K562 (cell line): Measurements from ENCODE around the gene LRIT1. TPM values are rescaled to one million over a fixed set of nuclear protein-coding genes. Genes with fewer than 3 reads are reported as not detected.

ENCODE experiments used
- CBX1 ChIP-seq: sonication (generic); IDR thresholded peaks from 2 replicates; pipeline ENCODE4 v1.6.1; 2016; ENCODE audit warnings: antibody characterized with exemption, low read depth, mild to moderate bottlenecking
- CHD1 ChIP-seq: fragments of 200-600 bp; sonication (generic); IDR thresholded peaks from one replicate; pipeline ENCODE4 v1.6.1; 2012; ENCODE audit warnings: mild to moderate bottlenecking, moderate library complexity, low read length, inconsistent platforms
- FOXA3 ChIP-seq, 2 experiments: fragments of 450-650 bp in 1 of 2; sonication (generic) in 1 of 2; formaldehyde crosslinking; IDR thresholded peaks in 1 of 2; conservative IDR thresholded peaks in 1 of 2; 2 replicates each; pipeline versions ENCODE4 v1.4.0 to v1.8.0; 2020 to 2022; ENCODE audit warnings: mild to moderate bottlenecking in 2 of 2, missing genetic modification reagents in 1 of 2
- FOXJ3 ChIP-seq: sonication (generic); formaldehyde crosslinking; IDR thresholded peaks from 2 replicates; pipeline ENCODE4 v1.4.0; 2020; ENCODE audit warnings: mild to moderate bottlenecking, missing genetic modification reagents
- HDAC3 ChIP-seq: fragments of 450-650 bp; IDR thresholded peaks from 2 replicates; pipeline ENCODE4 v1.6.1; 2018; ENCODE audit warnings: borderline replicate concordance, mild to moderate bottlenecking, moderate library complexity; ENCODE audit not compliant: partially characterized antibody
- LCOR ChIP-seq: sonication (generic); formaldehyde crosslinking; IDR thresholded peaks from 2 replicates; pipeline ENCODE4 v1.8.0; 2022; ENCODE audit warnings: mild to moderate bottlenecking, missing genetic modification reagents
- PHF8 ChIP-seq: fragments of 200-600 bp; sonication (generic); IDR thresholded peaks from 2 replicates; pipeline ENCODE4 v1.6.1; 2012; ENCODE audit warnings: mixed run types, mild to moderate bottlenecking, inconsistent platforms, low read length, moderate library complexity, borderline replicate concordance
- POLR2AphosphoS5 ChIP-seq: IDR thresholded peaks from 2 replicates; pipeline ENCODE4 v1.6.1; 2011; ENCODE audit warnings: mild to moderate bottlenecking, low read depth, low read length, moderate library complexity; ENCODE audit not compliant: control insufficient read depth, insufficient read depth
- PURB ChIP-seq: sonication (generic); formaldehyde crosslinking; IDR thresholded peaks from 2 replicates; pipeline ENCODE4 v1.9.0; 2021; ENCODE audit warnings: low read depth, mild to moderate bottlenecking, missing genetic modification reagents
- RBM15 ChIP-seq: fragments of 200-400 bp; formaldehyde crosslinking; IDR thresholded peaks from 2 replicates; pipeline ENCODE4 v1.6.1; 2018; ENCODE audit warnings: mild to moderate bottlenecking, low read length, moderate library complexity; ENCODE audit not compliant: insufficient read depth
- SIX5 ChIP-seq, 2 experiments: IDR thresholded peaks; 2 replicates each; pipeline ENCODE4 v1.6.1; 2011; ENCODE audit warnings: low read length in 2 of 2, borderline replicate concordance in 1 of 2, low read depth in 1 of 2, mild to moderate bottlenecking in 1 of 2, moderate library complexity in 1 of 2; ENCODE audit not compliant: insufficient read depth in 1 of 2
- polyA plus RNA-seq, 8 experiments: library from polyadenylated mRNA; depleted of rRNA in 4 of 8; stranded (reverse) in 5 of 8; unstranded in 3 of 8; fragments of >200 nt; fragmentation: Nextera tagmentation in 2 of 8; fragmentation: Illumina TruSeq in 1 of 8; extraction: Ambion mirVana in 2 of 8; extraction: Trizol in 1 of 8; gene quantifications; 2 replicates each; pipeline versions ENCODE4 v1.2.1 to v1.2.3, GENCODE V29; 2011 to 2014; ENCODE audit warnings: inconsistent platforms in 1 of 8, missing spikeins in 1 of 8
- total RNA-seq, 7 experiments: library from RNA; depleted of rRNA in 6 of 7; stranded (reverse); fragments of >200 nt in 6 of 7; fragmentation: Illumina TruSeq in 2 of 7; extraction: Trizol in 2 of 7; gene quantifications; 2 replicates each; pipeline versions ENCODE4 v1.2.1 to v1.2.3, GENCODE V29; 2011 to 2021; ENCODE audit warnings: low replicate concordance in 1 of 7
- TF ChIP-seq, protein P1 (sequence below), 2 experiments: fragments of 450-650 bp; IDR thresholded peaks; 2 replicates each; pipeline ENCODE4 v1.6.1; 2018; ENCODE audit warnings: mild to moderate bottlenecking in 2 of 2, low read depth in 1 of 2; ENCODE audit not compliant: partially characterized antibody in 2 of 2
- TF ChIP-seq, protein P2 (sequence below): sonication (generic); formaldehyde crosslinking; IDR thresholded peaks from 2 replicates; pipeline ENCODE4 v1.8.0; 2022; ENCODE audit warnings: mild to moderate bottlenecking, missing genetic modification reagents
- TF ChIP-seq, protein P3 (sequence below): fragments of 250-450 bp; sonication (Bioruptor Pico); IDR thresholded peaks from 2 replicates; pipeline ENCODE4 v1.5.0; 2021
- TF ChIP-seq, protein P4 (sequence below): sonication (generic); formaldehyde crosslinking; IDR thresholded peaks from 2 replicates; pipeline ENCODE4 v1.8.1; 2023; ENCODE audit warnings: mild to moderate bottlenecking, missing genetic modification reagents
- TF ChIP-seq, protein P5 (sequence below): fragments of 450-650 bp; formaldehyde crosslinking; IDR thresholded peaks from 2 replicates; pipeline ENCODE4 v1.4.0; 2020; ENCODE audit warnings: mild to moderate bottlenecking, moderate library complexity

The LRIT1 gene
- total and polyA plus RNA-seq, 9 of the 15 experiments (the other 6 are each of a cell fraction or from before 2014, with no cell fraction given): not detected

DNA sequence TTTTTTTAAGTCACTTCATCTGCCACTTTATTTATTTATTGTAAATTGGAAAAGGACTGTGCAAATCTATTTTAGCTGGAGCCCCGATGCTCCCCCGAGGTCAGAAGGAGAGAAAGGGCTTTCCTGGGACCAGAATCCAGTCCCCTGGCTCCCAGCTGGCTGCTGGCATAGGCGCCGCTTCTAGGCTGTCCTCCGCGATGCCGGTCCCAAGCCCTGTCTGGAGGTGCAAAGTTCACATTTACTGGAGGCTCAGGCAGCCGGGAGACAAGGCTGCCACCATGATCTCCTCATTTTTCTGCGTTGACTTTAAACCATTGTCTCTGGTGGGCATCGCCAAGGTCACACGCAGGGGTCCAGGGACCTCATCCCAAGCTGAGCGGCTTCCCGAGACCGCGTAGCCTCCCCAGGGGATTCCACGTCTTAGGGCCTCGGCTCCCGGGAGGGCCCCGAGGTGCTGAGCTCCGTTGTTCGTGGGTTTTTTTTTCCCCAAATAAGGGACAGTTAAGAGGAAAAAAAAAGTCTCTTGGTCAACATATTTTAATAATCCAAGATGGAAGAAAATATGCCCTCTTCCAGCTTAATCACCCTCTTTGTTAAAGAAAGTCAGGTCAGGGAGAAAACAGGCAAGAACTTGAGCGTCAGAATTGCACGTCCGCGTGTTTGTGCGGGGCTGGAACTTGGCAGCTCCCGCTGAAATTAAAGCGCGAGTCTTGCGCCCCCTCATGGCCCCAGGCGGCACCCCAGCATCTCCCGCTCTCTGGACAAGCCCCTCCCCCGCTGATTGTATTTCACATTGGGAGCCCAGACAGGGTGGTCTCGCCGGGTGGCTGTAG lies 15.4 kb upstream of the LRIT1 start (continued):
- TF ChIP-seq FOXJ3 (CRISPR knock-in tag) (no peak), PHF8 (no peak), CBX1 (no peak), POLR2AphosphoS5 (no peak), LCOR (peak; percentile 78), FOXA3 (CRISPR knock-in tag; conservative IDR thresholded peaks at IDR 0.05 in 1 of 2, IDR thresholded peaks at IDR 0.05 in 1 of 2) (peak in 1 of 2 experiments; percentile 73; a peak in 2 of 4 replicates), RBM15 (no peak), PURB (no peak), SIX5 (IDR thresholded peaks at IDR 0.05; ENCODE audit: borderline replicate concordance in 1 of 2, insufficient read depth in 1 of 2, low read depth in 1 of 2, low read length in 2 of 2) (no peak), HDAC3 (no peak), CHD1 (no peak)
- TF ChIP-seq, protein P1, sequence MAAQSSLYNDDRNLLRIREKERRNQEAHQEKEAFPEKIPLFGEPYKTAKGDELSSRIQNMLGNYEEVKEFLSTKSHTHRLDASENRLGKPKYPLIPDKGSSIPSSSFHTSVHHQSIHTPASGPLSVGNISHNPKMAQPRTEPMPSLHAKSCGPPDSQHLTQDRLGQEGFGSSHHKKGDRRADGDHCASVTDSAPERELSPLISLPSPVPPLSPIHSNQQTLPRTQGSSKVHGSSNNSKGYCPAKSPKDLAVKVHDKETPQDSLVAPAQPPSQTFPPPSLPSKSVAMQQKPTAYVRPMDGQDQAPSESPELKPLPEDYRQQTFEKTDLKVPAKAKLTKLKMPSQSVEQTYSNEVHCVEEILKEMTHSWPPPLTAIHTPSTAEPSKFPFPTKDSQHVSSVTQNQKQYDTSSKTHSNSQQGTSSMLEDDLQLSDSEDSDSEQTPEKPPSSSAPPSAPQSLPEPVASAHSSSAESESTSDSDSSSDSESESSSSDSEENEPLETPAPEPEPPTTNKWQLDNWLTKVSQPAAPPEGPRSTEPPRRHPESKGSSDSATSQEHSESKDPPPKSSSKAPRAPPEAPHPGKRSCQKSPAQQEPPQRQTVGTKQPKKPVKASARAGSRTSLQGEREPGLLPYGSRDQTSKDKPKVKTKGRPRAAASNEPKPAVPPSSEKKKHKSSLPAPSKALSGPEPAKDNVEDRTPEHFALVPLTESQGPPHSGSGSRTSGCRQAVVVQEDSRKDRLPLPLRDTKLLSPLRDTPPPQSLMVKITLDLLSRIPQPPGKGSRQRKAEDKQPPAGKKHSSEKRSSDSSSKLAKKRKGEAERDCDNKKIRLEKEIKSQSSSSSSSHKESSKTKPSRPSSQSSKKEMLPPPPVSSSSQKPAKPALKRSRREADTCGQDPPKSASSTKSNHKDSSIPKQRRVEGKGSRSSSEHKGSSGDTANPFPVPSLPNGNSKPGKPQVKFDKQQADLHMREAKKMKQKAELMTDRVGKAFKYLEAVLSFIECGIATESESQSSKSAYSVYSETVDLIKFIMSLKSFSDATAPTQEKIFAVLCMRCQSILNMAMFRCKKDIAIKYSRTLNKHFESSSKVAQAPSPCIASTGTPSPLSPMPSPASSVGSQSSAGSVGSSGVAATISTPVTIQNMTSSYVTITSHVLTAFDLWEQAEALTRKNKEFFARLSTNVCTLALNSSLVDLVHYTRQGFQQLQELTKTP (IDR thresholded peaks at IDR 0.05; ENCODE audit: low read depth in 1 of 2, partially characterized antibody in 2 of 2): peak in 1 of 2 experiments; percentile 21
- TF ChIP-seq, protein P2, sequence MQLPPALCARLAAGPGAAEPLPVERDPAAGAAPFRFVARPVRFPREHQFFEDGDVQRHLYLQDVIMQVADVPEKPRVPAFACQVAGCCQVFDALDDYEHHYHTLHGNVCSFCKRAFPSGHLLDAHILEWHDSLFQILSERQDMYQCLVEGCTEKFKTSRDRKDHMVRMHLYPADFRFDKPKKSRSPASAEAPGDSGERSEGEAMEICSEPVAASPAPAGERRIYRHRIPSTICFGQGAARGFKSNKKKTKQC: peak; percentile 98
- TF ChIP-seq, protein P3, sequence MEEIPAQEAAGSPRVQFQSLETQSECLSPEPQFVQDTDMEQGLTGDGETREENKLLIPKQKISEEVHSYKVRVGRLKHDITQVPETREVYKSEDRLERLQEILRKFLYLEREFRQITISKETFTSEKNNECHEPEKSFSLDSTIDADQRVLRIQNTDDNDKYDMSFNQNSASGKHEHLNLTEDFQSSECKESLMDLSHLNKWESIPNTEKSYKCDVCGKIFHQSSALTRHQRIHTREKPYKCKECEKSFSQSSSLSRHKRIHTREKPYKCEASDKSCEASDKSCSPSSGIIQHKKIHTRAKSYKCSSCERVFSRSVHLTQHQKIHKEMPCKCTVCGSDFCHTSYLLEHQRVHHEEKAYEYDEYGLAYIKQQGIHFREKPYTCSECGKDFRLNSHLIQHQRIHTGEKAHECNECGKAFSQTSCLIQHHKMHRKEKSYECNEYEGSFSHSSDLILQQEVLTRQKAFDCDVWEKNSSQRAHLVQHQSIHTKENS (CRISPR knock-in tag): no peak
- TF ChIP-seq, protein P4, sequence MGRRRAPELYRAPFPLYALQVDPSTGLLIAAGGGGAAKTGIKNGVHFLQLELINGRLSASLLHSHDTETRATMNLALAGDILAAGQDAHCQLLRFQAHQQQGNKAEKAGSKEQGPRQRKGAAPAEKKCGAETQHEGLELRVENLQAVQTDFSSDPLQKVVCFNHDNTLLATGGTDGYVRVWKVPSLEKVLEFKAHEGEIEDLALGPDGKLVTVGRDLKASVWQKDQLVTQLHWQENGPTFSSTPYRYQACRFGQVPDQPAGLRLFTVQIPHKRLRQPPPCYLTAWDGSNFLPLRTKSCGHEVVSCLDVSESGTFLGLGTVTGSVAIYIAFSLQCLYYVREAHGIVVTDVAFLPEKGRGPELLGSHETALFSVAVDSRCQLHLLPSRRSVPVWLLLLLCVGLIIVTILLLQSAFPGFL: no peak
- TF ChIP-seq, protein P5, sequence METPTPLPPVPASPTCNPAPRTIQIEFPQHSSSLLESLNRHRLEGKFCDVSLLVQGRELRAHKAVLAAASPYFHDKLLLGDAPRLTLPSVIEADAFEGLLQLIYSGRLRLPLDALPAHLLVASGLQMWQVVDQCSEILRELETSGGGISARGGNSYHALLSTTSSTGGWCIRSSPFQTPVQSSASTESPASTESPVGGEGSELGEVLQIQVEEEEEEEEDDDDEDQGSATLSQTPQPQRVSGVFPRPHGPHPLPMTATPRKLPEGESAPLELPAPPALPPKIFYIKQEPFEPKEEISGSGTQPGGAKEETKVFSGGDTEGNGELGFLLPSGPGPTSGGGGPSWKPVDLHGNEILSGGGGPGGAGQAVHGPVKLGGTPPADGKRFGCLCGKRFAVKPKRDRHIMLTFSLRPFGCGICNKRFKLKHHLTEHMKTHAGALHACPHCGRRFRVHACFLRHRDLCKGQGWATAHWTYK (CRISPR knock-in tag): no peak
